Ovary (tissue), 9 donors: ENCODE measurements around the gene ADGRA1. TPM values are rescaled to one million over a fixed set of nuclear protein-coding genes. Genes with fewer than 3 reads are reported as not detected.

Experiments
- DNase-seq, 5 donors: peaks; one replicate each; pipeline ENCODE4 v3.0.0-alpha.2; 2019 to 2020
- H3K27ac ChIP-seq, 2 donors: fragments of 200-600 bp; one replicate each; pipeline versions ENCODE4 v1.5.1 to v1.8.0; 2019 to 2022
- H3K27me3 ChIP-seq: fragments of 200-600 bp; one replicate; pipeline ENCODE4 v1.8.0; 2022
- H3K36me3 ChIP-seq: fragments of 200-600 bp; sonication (generic); one replicate; pipeline ENCODE4 v1.5.1; 2019
- H3K4me1 ChIP-seq: one replicate; pipeline ENCODE4 v1.8.1; 2013; ENCODE audit warnings: mild to moderate bottlenecking, moderate library complexity; ENCODE audit not compliant: insufficient read depth
- H3K4me3 ChIP-seq: fragments of 200-600 bp; sonication (generic); one replicate; pipeline ENCODE4 v1.5.1; 2017
- H3K9me3 ChIP-seq, 2 donors: fragments of 200-600 bp in 1 of 2; sonication (generic) in 1 of 2; one replicate each; pipeline versions ENCODE4 v1.5.1 to v1.8.1; 2013 to 2019; ENCODE audit warnings: mild to moderate bottlenecking in 1 of 2, moderate library complexity in 1 of 2
- CTCF ChIP-seq, 3 donors: fragments of 450-650 bp in 2 of 3; fragments of 200-600 bp in 1 of 3; IDR thresholded peaks; one replicate each; pipeline versions ENCODE4 v1.5.1 to v1.8.0; 2016 to 2022; ENCODE audit warnings: antibody characterized with exemption in 3 of 3, mild to moderate bottlenecking in 1 of 3
- EP300 ChIP-seq: sonication (generic); formaldehyde crosslinking; IDR thresholded peaks from one replicate; pipeline ENCODE4 v1.6.1; 2017; ENCODE audit warnings: antibody characterized with exemption
- POLR2A ChIP-seq: fragments of 450-650 bp; IDR thresholded peaks from one replicate; pipeline ENCODE4 v1.6.1; 2017; ENCODE audit warnings: antibody characterized with exemption, mild to moderate bottlenecking, moderate library complexity
- WGBS, 3 donors: extraction: QIAGEN DNeasy Blood & Tissue Kit in 1 of 3; methylation state at CpG; one replicate each; pipeline versions ENCODE4 v1.1.5 to v1.1.7; 2013 to 2017; 5-methylcytosine and 5-hydroxymethylcytosine counted together
- intact Hi-C, 4 donors: fragments of 100-400 bp; cut with DNase I; formaldehyde crosslinking; loops; one replicate each; pipeline versions ENCODE4 v1.11.0 to v1.15.1; 2022 to 2023
- polyA plus RNA-seq, 2 donors: library from polyadenylated mRNA; stranded (reverse); fragments of 200-250 nt in 1 of 2; fragments of 350-450 nt in 1 of 2; fragmentation: Illumina TruSeq in 1 of 2; extraction: RNeasy Lipid Tissue Mini Kit (QIAGEN cat#74804) in 1 of 2; gene quantifications; one replicate each; pipeline ENCODE4 v1.2.3, GENCODE V29; 2013 to 2014
- total RNA-seq, 7 donors: library from RNA; depleted of rRNA in 2 of 7; stranded (reverse); fragments of >200 nt in 2 of 7; fragmentation: NEBNext Ultra II Directional in 3 of 7; extraction: Animal tissue kit (Norgen Biotek cat#: 25700) in 3 of 7; gene quantifications; one replicate each; pipeline versions ENCODE4 v1.1.0 to v1.2.4, GENCODE V29; 2016 to 2023
- donor health status: DM: no; HTN: no; CAD: no; lungs with moderate emphysema.
- donor health status: DM: no; HTN: no; CAD: no.
- donor health status: Bipolar disorder and iron deficiency.
- donor health status: DM: yes; HTN: yes; CAD: no.
- donor health status: DM: no; HTN: no; CAD: no.
- donor health status: DM: yes; HTN: yes; CAD: no.

ADGRA1 gene
- total and polyA plus RNA-seq, 9 donors = 0.07 to 0.92 (median 0.13) TPM; not detected in 5

- Histone ChIP-seq H3K9me3 (no peaks in the 10 kb centered on the region), H3K4me3 (no peak overlapping the region), H3K27me3 (no peaks in the 10 kb centered on the region), H3K36me3 (no peaks in the 10 kb centered on the region), H3K4me1 (no peaks in the 10 kb centered on the region), H3K27ac (no peak overlapping the region)
- WGBS, 3 donors = 93 to 94% (median 94%) methylated on average over 73 to 83 of the region's 83 CpGs
- no peak for TF ChIP-seq CTCF (IDR thresholded peaks at IDR 0.05)
- no peak for TF ChIP-seq EP300
- no peak for TF ChIP-seq POLR2A
- peak in 3 of 5 donors; percentile 11 to 25 (median 16) for DNase-seq
- intact Hi-C loops = loop anchor here in 3 of 4 donors (5.0 to 10.0 kb wide), 3 partner anchors 291 to 474 kb away; no protein-coding TSS in a partner anchor
Measured at GRCh38 chr10:133128126-133129070, 40.7 kb downstream of the ADGRA1 start.

- Histone ChIP-seq H3K4me3 (no peak overlapping the region), H3K27me3 (no peaks in the 10 kb centered on the region), H3K27ac (no peak overlapping the region), H3K4me1 (no peaks in the 10 kb centered on the region), H3K9me3 (no peaks in the 10 kb centered on the region), H3K36me3 (no peaks in the 10 kb centered on the region)
- no peak for TF ChIP-seq CTCF (IDR thresholded peaks at IDR 0.05)
- TF ChIP-seq POLR2A = no peak
- TF ChIP-seq EP300 = no peak
- intact Hi-C loops = loop anchor here in 3 of 4 donors (5.0 to 10.0 kb wide), 3 partner anchors 292 to 474 kb away; no protein-coding TSS in a partner anchor
- WGBS, 3 donors = 69 to 73% (median 71%) methylated on average over 39 of the region's 39 CpGs
- DNase-seq = peak in 4 of 5 donors; percentile 8 to 23 (median 10)
Measured at GRCh38 chr10:133129071-133129858, 41.5 kb downstream of the ADGRA1 start.

GRCh38 chr10:133129859-133130495, 42.3 kb downstream of the ADGRA1 start:
- intact Hi-C loops = loop anchor here in 3 of 4 donors (5.0 to 10.0 kb wide), 3 partner anchors 293 to 475 kb away; no protein-coding TSS in a partner anchor
- peak in 1 of 5 donors; percentile 6 for DNase-seq
- H3K27me3 ChIP-seq = no peaks in the 10 kb centered on the region

More at GRCh38 chr10:133129859-133130495, 42.3 kb downstream of the ADGRA1 start:
- Histone ChIP-seq H3K27ac (no peak overlapping the region), H3K4me3 (no peak overlapping the region), H3K36me3 (no peaks in the 10 kb centered on the region), H3K4me1 (no peaks in the 10 kb centered on the region), H3K9me3 (no peaks in the 10 kb centered on the region)
- no peak for TF ChIP-seq CTCF (IDR thresholded peaks at IDR 0.05)
- TF ChIP-seq EP300 = no peak
- TF ChIP-seq POLR2A = no peak
- 40 to 58% (median 44%) methylated on average over 20 of the region's 20 CpGs for WGBS, 3 donors
